ENCODE measurements around the gene CBLIF. TPM values are rescaled to one million over a fixed set of nuclear protein-coding genes. Genes with fewer than 3 reads are reported as not detected.
"Not testable (repeated sequence)": the region's sequence is repeated elsewhere in the genome, so short reads cannot be mapped to it uniquely, and the experiment has no call there.

CBLIF gene
- total RNA-seq, 1 donor from 2014 or later, result 54.6 TPM

DNA sequence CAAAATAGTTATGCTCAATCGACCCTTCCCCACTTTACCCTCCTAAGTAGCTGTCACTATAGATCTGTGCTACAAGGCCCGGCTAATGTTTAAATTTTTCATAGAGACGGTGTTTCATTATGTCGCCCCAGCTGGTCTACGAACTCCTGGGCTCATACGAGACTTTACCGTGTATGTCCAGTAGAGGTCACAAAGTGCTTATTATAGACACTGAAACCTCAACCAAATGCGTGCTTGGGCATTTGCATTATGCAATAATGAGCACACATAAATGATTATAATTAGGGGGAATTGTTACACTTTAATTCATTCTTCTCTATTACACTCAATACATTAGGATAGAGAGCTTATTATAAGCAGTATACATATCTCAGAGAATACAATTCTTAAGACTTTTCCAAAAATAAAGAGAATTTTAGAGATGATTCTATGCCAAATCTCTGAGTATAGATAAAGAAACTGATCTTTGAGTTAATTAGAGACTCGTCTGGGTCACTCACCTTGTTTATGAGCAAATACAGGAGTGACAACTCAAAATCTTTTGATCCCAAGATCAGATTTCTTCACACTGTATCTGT, 22.2 kb downstream of the CBLIF start:
- Mint-ChIP-seq H3K9me3 (no peaks in the 10 kb centered on the region), H3K4me3 (no peak overlapping the region), H3K27me3 (peaks cover 3% of the 10 kb centered on the region), H3K27ac (no peak overlapping the region), H3K4me1 (ENCODE audit: unreplicated experiment) (peaks cover 4% of the 10 kb centered on the region), H3K36me3 (no peaks in the 10 kb centered on the region)
- no peak for DNase-seq (ENCODE audit: extremely low spot score, unreplicated experiment)
- TF ChIP-seq, protein P1, sequence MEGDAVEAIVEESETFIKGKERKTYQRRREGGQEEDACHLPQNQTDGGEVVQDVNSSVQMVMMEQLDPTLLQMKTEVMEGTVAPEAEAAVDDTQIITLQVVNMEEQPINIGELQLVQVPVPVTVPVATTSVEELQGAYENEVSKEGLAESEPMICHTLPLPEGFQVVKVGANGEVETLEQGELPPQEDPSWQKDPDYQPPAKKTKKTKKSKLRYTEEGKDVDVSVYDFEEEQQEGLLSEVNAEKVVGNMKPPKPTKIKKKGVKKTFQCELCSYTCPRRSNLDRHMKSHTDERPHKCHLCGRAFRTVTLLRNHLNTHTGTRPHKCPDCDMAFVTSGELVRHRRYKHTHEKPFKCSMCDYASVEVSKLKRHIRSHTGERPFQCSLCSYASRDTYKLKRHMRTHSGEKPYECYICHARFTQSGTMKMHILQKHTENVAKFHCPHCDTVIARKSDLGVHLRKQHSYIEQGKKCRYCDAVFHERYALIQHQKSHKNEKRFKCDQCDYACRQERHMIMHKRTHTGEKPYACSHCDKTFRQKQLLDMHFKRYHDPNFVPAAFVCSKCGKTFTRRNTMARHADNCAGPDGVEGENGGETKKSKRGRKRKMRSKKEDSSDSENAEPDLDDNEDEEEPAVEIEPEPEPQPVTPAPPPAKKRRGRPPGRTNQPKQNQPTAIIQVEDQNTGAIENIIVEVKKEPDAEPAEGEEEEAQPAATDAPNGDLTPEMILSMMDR (conservative IDR thresholded peaks at IDR 0.05), result peak; percentile 82

DNA sequence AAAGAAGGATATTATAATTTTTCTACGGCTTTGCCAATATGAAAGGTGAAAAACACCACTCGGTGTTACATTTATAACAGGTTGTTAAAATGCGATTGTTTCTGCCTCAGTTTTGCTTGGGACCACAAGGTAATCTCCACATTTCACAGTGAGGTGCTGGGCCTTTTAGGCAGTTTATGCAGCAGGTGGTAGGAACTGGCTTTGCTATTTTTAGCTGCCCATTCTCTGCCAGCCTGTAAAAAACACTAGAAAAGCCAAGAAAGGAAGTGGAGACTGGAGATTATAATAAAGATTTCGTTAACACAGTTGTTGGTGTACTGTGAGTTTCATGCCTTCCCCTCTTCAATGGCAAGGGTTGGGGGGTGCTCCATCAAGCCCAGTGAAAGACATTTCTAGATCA, 26.7 kb downstream of the CBLIF start:
- Mint-ChIP-seq H3K27me3 (peaks cover 3% of the 10 kb centered on the region), H3K27ac (no peak overlapping the region), H3K4me3 (no peak overlapping the region), H3K9me3 (no peaks in the 10 kb centered on the region), H3K4me1 (ENCODE audit: unreplicated experiment) (peaks cover 4% of the 10 kb centered on the region), H3K36me3 (no peaks in the 10 kb centered on the region)
- TF ChIP-seq, protein P1 (conservative IDR thresholded peaks at IDR 0.05), result no peak
- no peak for DNase-seq (ENCODE audit: extremely low spot score, unreplicated experiment)

DNA sequence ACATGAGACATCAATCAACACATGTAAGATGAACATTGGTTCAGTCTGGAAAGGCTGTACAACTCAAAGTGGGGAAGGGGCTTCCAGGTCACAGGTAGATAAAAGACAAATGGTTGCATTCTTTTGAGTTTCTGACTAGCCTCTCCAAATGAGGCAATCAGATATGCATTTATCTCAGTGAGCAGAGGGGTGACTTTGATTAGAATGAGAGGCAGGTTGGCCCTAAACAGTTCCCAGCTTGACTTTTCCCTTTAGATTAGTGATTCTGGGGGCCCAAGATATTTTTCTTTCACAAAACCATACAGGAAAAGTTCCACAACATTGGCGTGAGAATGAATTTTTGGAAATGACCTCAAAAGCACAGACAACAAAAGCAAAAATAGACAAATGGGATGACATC, 28.9 kb downstream of the CBLIF start:
- not testable (repeated sequence) for DNase-seq (ENCODE audit: extremely low spot score, unreplicated experiment); H3K36me3 Mint-ChIP-seq; H3K27ac Mint-ChIP-seq; H3K4me1 Mint-ChIP-seq (ENCODE audit: unreplicated experiment); H3K4me3 Mint-ChIP-seq; H3K9me3 Mint-ChIP-seq; H3K27me3 Mint-ChIP-seq

DNA sequence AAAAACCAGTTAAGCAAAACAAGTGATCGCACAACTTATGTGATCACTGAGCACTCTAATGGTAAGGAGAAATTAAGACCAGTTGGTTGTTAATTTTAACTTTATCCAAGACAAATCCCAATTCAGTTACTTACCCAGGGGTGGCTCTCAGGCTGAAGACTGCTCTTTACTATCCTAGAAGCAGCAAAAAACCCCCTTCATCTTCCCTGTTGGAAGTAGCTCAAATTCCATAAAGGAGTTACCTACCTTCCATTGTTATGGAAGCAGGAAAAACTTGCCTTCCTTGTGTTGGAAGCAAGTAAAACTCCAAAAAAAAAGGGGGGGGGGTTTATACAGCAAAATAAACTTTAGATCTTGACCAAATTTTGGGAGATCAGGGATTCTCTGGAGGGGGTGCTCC, 29.5 kb downstream of the CBLIF start:
- H3K4me1 Mint-ChIP-seq (ENCODE audit: unreplicated experiment), result peaks cover 5% of the 10 kb centered on the region
- TF ChIP-seq, protein P1 (conservative IDR thresholded peaks at IDR 0.05), result no peak
- no peaks in the 10 kb centered on the region for H3K36me3 Mint-ChIP-seq
- H3K9me3 Mint-ChIP-seq, result no peaks in the 10 kb centered on the region
- no peak for DNase-seq (ENCODE audit: extremely low spot score, unreplicated experiment)
- no peak overlapping the region for H3K27ac Mint-ChIP-seq
- peaks cover 3% of the 10 kb centered on the region for H3K27me3 Mint-ChIP-seq
- H3K4me3 Mint-ChIP-seq, result no peak overlapping the region

DNA sequence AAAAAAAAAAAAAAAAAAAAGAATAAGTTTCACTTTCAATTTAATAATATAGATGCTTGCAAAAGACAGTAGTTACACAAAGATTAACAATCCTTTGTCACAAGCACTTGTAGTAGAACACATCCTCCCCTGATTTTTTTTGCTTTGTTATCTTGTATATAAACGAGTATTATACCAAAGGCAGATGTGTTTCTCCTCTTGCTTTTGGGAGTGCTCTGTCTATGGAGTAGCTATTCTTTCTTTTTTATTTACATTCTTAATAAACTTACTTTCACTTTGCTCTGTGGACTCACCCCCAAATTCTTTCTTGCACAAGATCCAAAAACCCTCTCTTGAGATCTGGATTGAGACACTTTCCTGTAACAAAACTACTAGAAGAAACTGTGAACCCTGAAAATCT, 31.3 kb downstream of the CBLIF start:
- H3K36me3 Mint-ChIP-seq, result no peaks in the 10 kb centered on the region
- no peak overlapping the region for H3K27ac Mint-ChIP-seq
- TF ChIP-seq, protein P1 (conservative IDR thresholded peaks at IDR 0.05), result no peak
- no peak overlapping the region for H3K4me3 Mint-ChIP-seq
- H3K4me1 Mint-ChIP-seq (ENCODE audit: unreplicated experiment), result peaks cover 9% of the 10 kb centered on the region
- no peaks in the 10 kb centered on the region for H3K9me3 Mint-ChIP-seq
- DNase-seq (ENCODE audit: extremely low spot score, unreplicated experiment), result no peak
- peaks cover 2% of the 10 kb centered on the region for H3K27me3 Mint-ChIP-seq

DNA sequence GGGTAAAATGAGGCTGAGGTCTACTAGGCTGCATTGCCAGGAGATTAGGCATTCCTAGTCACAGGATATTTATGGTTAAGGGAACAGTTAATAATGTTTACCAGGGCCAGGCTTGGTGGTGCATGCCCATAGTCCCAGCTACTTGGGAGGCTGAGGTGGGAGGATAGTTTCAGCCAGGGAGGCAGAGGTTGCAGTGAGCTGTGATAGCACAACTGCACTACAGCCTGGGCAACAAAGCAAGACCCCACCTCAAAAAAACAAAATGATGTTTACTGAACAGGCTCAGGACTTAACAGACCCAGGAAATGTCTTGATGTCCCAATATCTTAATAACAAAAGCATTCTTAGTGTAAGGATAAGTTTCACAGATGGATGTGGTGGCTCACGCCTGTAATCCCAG, 31.9 kb downstream of the CBLIF start:
- Mint-ChIP-seq H3K36me3 (peaks cover 4% of the 10 kb centered on the region), H3K27ac (no peak overlapping the region), H3K4me1 (ENCODE audit: unreplicated experiment) (peaks cover 12% of the 10 kb centered on the region), H3K9me3 (no peaks in the 10 kb centered on the region), H3K27me3 (no peaks in the 10 kb centered on the region), H3K4me3 (no peak overlapping the region)
- DNase-seq (ENCODE audit: extremely low spot score, unreplicated experiment), result no peak
- TF ChIP-seq, protein P1 (conservative IDR thresholded peaks at IDR 0.05), result no peak

Data from type B pancreatic cell (in vitro differentiated cells).